Heart left ventricle (tissue), 16 donors: ENCODE measurements around the gene EPHA1. TPM values are rescaled to one million over a fixed set of nuclear protein-coding genes. Genes with fewer than 3 reads are reported as not detected.

Experiments used
- ATAC-seq, 4 donors: fragments of 200-7000 bp; cut with Tn5 transposase; one replicate each; pipeline ENCODE4 v1.9.1; 2020 to 2022; ENCODE audit warnings: moderate library complexity in 4 of 4, mild to moderate bottlenecking in 3 of 4, moderate number of reproducible peaks in 1 of 4
- DNase-seq, 5 donors: peaks; one replicate each; pipeline ENCODE4 v3.0.0-alpha.2; 2020
- H3K27ac ChIP-seq, 12 donors: fragments of 200-600 bp; sonication (generic) in 4 of 12; one replicate each; pipeline versions ENCODE4 v1.5.0 to v1.8.0; 2016 to 2022; ENCODE audit warnings: mild to moderate bottlenecking in 2 of 12
- H3K27me3 ChIP-seq, 9 donors: fragments of 200-600 bp; sonication (generic) in 2 of 9; one replicate each; pipeline versions ENCODE4 v1.5.1 to v1.8.0; 2016 to 2022; ENCODE audit warnings: mild to moderate bottlenecking in 3 of 9
- H3K36me3 ChIP-seq, 9 donors: fragments of 200-600 bp; sonication (generic) in 2 of 9; one replicate each; pipeline versions ENCODE4 v1.5.0 to v1.8.0; 2018 to 2022; ENCODE audit warnings: mild to moderate bottlenecking in 2 of 9
- H3K4me1 ChIP-seq, 12 donors: fragments of 200-600 bp; sonication (generic) in 4 of 12; one replicate each; pipeline versions ENCODE4 v1.5.0 to v1.8.0; 2016 to 2022; ENCODE audit warnings: mild to moderate bottlenecking in 3 of 12
- H3K4me3 ChIP-seq, 12 donors: fragments of 200-600 bp; sonication (generic) in 4 of 12; one replicate each; pipeline versions ENCODE4 v1.5.0 to v1.8.0; 2017 to 2022; ENCODE audit warnings: mild to moderate bottlenecking in 9 of 12, moderate library complexity in 4 of 12
- H3K9me3 ChIP-seq, 12 donors: fragments of 200-600 bp; sonication (generic) in 4 of 12; one replicate each; pipeline versions ENCODE4 v1.5.0 to v1.8.0; 2016 to 2022; ENCODE audit warnings: mild to moderate bottlenecking in 1 of 12
- POLR2A ChIP-seq, 2 donors: fragments of 450-650 bp; IDR thresholded peaks; one replicate each; pipeline ENCODE4 v1.6.1; 2017; ENCODE audit warnings: antibody characterized with exemption in 2 of 2, mild to moderate bottlenecking in 2 of 2, moderate library complexity in 2 of 2
- WGBS, 4 donors: extraction: QIAGEN DNeasy Blood & Tissue Kit in 2 of 4; methylation state at CpG; one replicate each; pipeline versions ENCODE4 v1.1.5 to v1.1.7; 2013 to 2018; 5-methylcytosine and 5-hydroxymethylcytosine counted together
- intact Hi-C, 10 donors: fragments of 100-400 bp; cut with DNase I; formaldehyde crosslinking; loops; one replicate each; pipeline versions ENCODE4 v1.11.1 to v1.14.2; 2022
- polyA plus RNA-seq, 2 donors: library from polyadenylated mRNA; stranded (reverse); fragments of 200-250 nt; gene quantifications; one replicate each; pipeline ENCODE4 v1.2.3, GENCODE V29; 2013
- total RNA-seq, 9 donors: library from RNA; depleted of rRNA in 2 of 9; stranded (reverse); fragments of >200 nt in 2 of 9; fragmentation: NEBNext Ultra II Directional in 3 of 9; extraction: Animal tissue kit (Norgen Biotek cat#: 25700) in 3 of 9; gene quantifications; one replicate each; pipeline versions ENCODE4 v1.1.0 to v1.2.4, GENCODE V29; 2016 to 2023
- TF ChIP-seq, protein P1 (sequence below), 12 donors: fragments of 200-600 bp; sonication (generic) in 4 of 12; IDR thresholded peaks; one replicate each; pipeline versions ENCODE4 v1.5.0 to v1.8.0; 2018 to 2022; ENCODE audit warnings: antibody characterized with exemption in 12 of 12, mild to moderate bottlenecking in 5 of 12
- donor health status: ischemic (EF 13 %, LVEDD 7.1; RV severe dilation, severe dysfunction).
- donor health status: healthy with polysubstance abuse.
- donor health status: DM: no; HTN: yes; CAD: no.
- donor health status: DM: no; HTN: no; CAD: no.
- donor health status: ischemic (EF 25% LVEDD 6.9; RV normal size, moderate dysfunction).
- donor health status: ischemic (EF 25% LVEDD 5.7; RV mildly dilated, moderate dysfunction).
- donor health status: healthy.
- donor health status: DM: yes; HTN: yes; CAD: no.
- donor health status: ischemic (EF 35%, LVEDD 5.7; RV mildly dilated, moderate dysfunction).
- donor health status: nonischemic (EF 11% LVEDD 7.7; RV severe dilation, severe dysfunction).
- donor health status: DM: yes; HTN: yes; CAD: no.
- donor health status: PGD.
- donor health status: ischemic (EF 29% LVEDD 5.4; RV normal size, mild dysfunction).
- donor health status: nonischemic (EF 23%, LVEDD 6.1; RV moderate dilation, normal function).

EPHA1 gene
- total and polyA plus RNA-seq, 11 donors, result 0.04 to 0.51 (median 0.27) TPM; not detected in 7

DNA sequence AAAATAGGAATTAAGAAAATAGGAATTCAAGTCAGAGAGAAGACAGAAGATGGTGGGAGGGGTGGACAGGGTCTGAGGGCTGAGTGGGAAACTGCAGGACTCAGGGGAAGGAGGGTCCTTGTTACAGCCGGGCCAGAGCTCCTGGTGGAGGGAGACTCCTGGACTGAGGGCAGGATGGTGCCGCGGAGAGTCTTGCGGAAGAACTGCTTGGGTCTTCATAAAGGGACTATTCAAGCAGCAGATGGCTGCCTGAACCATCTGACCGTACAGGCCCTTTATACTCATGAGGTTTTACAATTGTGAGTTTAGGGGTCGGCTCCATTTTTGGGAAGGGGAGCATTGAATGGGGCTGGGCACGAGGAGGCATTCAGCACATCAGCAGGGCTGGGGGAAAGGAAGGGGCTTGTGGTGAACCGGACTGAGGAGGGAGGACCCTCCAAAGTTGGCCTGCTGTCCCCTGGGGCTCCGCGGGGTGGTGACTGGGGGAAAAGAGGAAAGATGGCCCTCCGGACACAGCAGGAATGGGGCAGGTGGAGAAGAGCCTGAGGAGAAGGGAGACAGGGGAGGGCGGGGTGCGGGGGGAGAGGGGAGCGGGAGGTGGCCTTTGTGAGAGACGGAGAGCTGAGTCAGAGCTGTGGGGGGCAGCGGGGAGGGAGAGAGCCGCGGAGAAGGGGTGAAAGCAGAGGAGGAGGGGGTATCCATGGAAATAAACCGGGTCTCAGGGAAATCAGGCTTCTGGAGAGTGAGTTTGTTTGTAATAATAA lies 47.7 kb downstream of the EPHA1 start:
- H3K27ac ChIP-seq, result no peak overlapping the region
- peaks cover 5 to 55% (median 32%) of the 10 kb centered on the region in 9 donors for H3K27me3 ChIP-seq
- TF ChIP-seq, protein P1, sequence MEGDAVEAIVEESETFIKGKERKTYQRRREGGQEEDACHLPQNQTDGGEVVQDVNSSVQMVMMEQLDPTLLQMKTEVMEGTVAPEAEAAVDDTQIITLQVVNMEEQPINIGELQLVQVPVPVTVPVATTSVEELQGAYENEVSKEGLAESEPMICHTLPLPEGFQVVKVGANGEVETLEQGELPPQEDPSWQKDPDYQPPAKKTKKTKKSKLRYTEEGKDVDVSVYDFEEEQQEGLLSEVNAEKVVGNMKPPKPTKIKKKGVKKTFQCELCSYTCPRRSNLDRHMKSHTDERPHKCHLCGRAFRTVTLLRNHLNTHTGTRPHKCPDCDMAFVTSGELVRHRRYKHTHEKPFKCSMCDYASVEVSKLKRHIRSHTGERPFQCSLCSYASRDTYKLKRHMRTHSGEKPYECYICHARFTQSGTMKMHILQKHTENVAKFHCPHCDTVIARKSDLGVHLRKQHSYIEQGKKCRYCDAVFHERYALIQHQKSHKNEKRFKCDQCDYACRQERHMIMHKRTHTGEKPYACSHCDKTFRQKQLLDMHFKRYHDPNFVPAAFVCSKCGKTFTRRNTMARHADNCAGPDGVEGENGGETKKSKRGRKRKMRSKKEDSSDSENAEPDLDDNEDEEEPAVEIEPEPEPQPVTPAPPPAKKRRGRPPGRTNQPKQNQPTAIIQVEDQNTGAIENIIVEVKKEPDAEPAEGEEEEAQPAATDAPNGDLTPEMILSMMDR (IDR thresholded peaks at IDR 0.05), result no peak
- no peak for TF ChIP-seq POLR2A (IDR thresholded peaks at IDR 0.05)
- intact Hi-C loops, result loop anchor here in 3 of 10 donors (5.0 to 10.0 kb wide), 2 partner anchors 44 to 54 kb away; partner anchors contain the start of gene CLCN1 (in 1 of the 3)
- DNase-seq (no peak), ATAC-seq (no peak)
- no peaks in the 10 kb centered on the region for H3K9me3 ChIP-seq
- WGBS, 4 donors, result 38 to 44% (median 40%) methylated on average over 19 of the region's 19 CpGs
- H3K4me3 ChIP-seq, result no peak overlapping the region
- peaks cover 0 to 18% (median 4%) of the 10 kb centered on the region in 12 donors for H3K4me1 ChIP-seq
- H3K36me3 ChIP-seq, result no peaks in the 10 kb centered on the region

DNA sequence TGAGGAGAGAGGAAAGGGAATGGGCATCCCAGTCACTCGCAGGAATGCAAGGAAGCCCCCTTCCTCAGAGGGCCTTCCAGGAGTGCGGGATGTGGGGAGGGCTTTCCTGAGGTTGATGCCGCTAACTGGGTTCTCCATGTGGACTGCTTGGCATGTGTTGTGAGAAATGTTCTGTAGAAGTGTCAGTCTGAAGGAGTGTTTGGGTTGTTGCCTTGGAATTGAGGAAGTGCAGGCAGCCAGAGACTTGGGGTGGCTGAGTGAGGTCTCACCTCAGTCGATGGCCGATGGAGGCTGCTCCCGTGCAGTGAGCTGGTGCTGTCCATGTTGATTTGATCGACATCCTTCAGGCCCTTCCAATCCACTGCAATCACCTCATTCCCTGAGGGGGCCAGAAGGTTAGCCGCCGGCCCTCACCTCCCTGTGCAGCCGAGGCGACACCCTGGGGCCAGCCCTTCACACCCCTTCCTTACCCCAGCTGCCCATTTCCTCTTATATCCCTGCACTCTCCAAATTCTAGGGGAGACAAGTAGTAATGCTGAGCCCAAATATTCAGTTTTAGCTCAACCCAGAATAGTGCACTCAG lies 48.8 kb downstream of the EPHA1 start:
- TF ChIP-seq POLR2A (IDR thresholded peaks at IDR 0.05), result no peak
- WGBS, 4 donors, result 67 to 83% (median 71%) methylated on average over 11 of the region's 11 CpGs
- Histone ChIP-seq H3K4me1 (peaks cover 0 to 18% (median 4%) of the 10 kb centered on the region in 12 donors), H3K36me3 (no peaks in the 10 kb centered on the region), H3K4me3 (no peak overlapping the region), H3K27ac (no peak overlapping the region), H3K9me3 (no peaks in the 10 kb centered on the region), H3K27me3 (peaks cover 5 to 51% (median 32%) of the 10 kb centered on the region in 9 donors)
- DNase-seq, result no peak
- no peak for ATAC-seq
- intact Hi-C loops, result loop anchor here in 4 of 10 donors (5.0 to 10.0 kb wide), 3 partner anchors 38 to 55 kb away; partner anchors contain the start of gene CLCN1 (in 1 of the 4)

DNA sequence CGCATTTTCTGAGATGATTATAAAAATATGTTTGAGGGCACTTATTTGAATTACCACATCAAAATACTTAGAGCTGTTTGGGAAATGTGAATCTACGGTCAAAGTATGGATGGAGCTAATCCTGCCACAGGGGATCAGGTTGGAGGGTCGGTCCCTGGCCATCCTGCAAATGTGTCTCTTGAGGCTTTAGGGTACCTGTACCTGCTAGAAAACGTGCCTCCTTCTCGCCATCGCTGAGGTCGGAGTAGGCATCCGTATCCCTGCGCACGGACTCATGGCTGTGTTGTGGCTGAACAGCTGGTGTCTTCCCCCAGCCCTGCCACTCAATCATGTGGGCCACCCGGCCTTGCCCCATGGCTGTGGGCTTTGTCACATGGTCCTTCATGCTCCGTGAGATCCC lies 50.0 kb downstream of the EPHA1 start:
- no peaks in the 10 kb centered on the region for H3K36me3 ChIP-seq
- peaks cover 0 to 18% (median 4%) of the 10 kb centered on the region in 12 donors for H3K4me1 ChIP-seq
- DNase-seq (no peak), ATAC-seq (no peak)
- H3K4me3 ChIP-seq, result no peak overlapping the region
- 88 to 89% (median 88%) methylated on average over 12 of the region's 12 CpGs for WGBS, 4 donors
- no peaks in the 10 kb centered on the region for H3K9me3 ChIP-seq
- H3K27me3 ChIP-seq, result peaks cover 5 to 47% (median 27%) of the 10 kb centered on the region in 9 donors
- intact Hi-C loops, result loop anchor here in 1 of 10 donors (5.0 kb wide), 1 partner anchor 36 kb away; no protein-coding TSS in a partner anchor
- TF ChIP-seq, protein P1 (IDR thresholded peaks at IDR 0.05), result no peak
- TF ChIP-seq POLR2A (IDR thresholded peaks at IDR 0.05), result no peak
- H3K27ac ChIP-seq, result no peak overlapping the region

DNA sequence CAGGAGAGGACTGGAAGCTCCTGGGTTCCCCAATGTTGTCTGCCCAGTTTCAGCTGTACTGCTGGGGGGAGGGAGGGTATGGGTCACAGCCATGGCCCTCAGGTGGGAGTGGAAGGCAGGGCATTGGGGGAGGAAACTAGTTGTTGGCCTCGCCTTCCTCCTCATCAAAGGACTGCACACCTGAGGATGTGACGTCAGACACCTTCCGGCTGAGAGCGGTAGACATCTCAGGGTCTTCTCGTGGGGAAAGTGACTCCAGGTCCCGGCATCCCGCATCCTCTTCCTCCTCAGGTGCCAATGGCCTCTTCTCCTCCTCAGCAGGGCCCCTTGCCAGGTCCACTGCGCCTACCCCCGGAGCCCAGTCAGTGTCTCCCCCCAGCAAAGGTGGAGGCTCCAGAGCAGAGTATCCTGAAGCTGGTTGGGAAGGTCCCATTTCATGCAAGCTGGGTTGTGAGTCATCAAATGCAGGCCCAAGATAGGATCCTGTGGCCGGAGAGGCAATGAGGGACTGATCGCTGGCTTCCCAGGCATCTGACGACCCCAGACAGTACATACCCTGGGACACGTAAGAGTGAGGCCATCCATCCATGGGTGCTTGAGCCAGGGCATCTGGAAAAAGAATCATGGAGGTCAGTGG lies 52.1 kb downstream of the EPHA1 start:
- no peak for TF ChIP-seq POLR2A (IDR thresholded peaks at IDR 0.05)
- TF ChIP-seq, protein P1 (IDR thresholded peaks at IDR 0.05), result no peak
- no peaks in the 10 kb centered on the region for H3K9me3 ChIP-seq
- DNase-seq (no peak), ATAC-seq (no peak)
- H3K36me3 ChIP-seq, result no peaks in the 10 kb centered on the region
- H3K27me3 ChIP-seq, result peaks cover 0 to 28% (median 9%) of the 10 kb centered on the region in 9 donors
- intact Hi-C loops, result loop anchor here in 1 of 10 donors (5.0 kb wide), 1 partner anchor 34 kb away; no protein-coding TSS in a partner anchor
- H3K27ac ChIP-seq, result no peak overlapping the region
- peaks cover 0 to 4% (median 0%) of the 10 kb centered on the region in 12 donors for H3K4me1 ChIP-seq
- 86 to 91% (median 89%) methylated on average over 13 of the region's 13 CpGs for WGBS, 4 donors
- H3K4me3 ChIP-seq, result no peak overlapping the region
